Testis (tissue), 2 donors: ENCODE results near the gene RNASEL.

Source experiments
- POLR2A ChIP-seq: fragments of 450-650 bp; IDR thresholded peaks from one replicate; pipeline ENCODE4 v1.6.1; 2017; ENCODE audit warnings: antibody characterized with exemption, mild to moderate bottlenecking, moderate library complexity
- TF ChIP-seq, protein P1 (sequence below), 3 experiments: fragments of 450-650 bp in 2 of 3; fragments of 200-600 bp in 1 of 3; sonication (generic) in 1 of 3; IDR thresholded peaks; one replicate each; pipeline ENCODE4 v1.5.1; 2016 to 2019; ENCODE audit warnings: antibody characterized with exemption in 3 of 3, mild to moderate bottlenecking in 2 of 3, moderate library complexity in 1 of 3

DNA sequence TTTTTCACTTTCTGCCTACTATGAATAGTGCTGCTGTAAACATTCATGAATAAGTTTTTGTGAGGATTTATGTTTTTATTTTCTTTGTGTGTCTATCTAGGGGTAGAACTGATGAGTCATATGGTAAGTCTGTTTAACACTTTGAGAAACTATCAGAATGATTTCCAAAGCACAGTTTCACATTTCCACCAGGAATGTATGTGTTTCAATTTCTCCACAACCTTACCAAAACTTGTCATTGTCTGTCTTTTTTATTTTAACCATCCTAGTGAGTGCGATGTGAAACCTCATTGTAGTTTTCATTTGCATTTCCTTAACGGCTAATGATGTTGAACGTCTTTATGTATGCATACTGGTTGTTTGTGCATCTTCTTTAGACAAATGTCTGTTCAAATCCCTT is 23.5 kb downstream of the RNASEL start:
- TF ChIP-seq POLR2A = no peak
- TF ChIP-seq, protein P1, sequence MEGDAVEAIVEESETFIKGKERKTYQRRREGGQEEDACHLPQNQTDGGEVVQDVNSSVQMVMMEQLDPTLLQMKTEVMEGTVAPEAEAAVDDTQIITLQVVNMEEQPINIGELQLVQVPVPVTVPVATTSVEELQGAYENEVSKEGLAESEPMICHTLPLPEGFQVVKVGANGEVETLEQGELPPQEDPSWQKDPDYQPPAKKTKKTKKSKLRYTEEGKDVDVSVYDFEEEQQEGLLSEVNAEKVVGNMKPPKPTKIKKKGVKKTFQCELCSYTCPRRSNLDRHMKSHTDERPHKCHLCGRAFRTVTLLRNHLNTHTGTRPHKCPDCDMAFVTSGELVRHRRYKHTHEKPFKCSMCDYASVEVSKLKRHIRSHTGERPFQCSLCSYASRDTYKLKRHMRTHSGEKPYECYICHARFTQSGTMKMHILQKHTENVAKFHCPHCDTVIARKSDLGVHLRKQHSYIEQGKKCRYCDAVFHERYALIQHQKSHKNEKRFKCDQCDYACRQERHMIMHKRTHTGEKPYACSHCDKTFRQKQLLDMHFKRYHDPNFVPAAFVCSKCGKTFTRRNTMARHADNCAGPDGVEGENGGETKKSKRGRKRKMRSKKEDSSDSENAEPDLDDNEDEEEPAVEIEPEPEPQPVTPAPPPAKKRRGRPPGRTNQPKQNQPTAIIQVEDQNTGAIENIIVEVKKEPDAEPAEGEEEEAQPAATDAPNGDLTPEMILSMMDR (IDR thresholded peaks at IDR 0.05) = no peak
